AG10803 (cell line): ENCODE measurements around the gene PLPPR2.
"Not testable (repeated sequence)": the region's sequence is repeated elsewhere in the genome, so short reads cannot be mapped to it uniquely, and the experiment has no call there.

Experiments used
- DNase-seq: peaks from one replicate; pipeline ENCODE4 v3.0.0; 2010; ENCODE audit warnings: low read depth
- H3K4me3 ChIP-seq: 2 replicates; pipeline ENCODE4 v1.5.1; 2011; ENCODE audit warnings: mild to moderate bottlenecking, low read length, control low read depth
- TF ChIP-seq, protein P1 (sequence below): conservative IDR thresholded peaks from 2 replicates; pipeline ENCODE4 v1.5.1; 2011; ENCODE audit warnings: mild to moderate bottlenecking, low read length, control low read depth, inconsistent platforms

Gene PLPPR2

GRCh38 chr19:11405846-11406643 is 50.8 kb downstream of the PLPPR2 start:
- TF ChIP-seq, protein P1, sequence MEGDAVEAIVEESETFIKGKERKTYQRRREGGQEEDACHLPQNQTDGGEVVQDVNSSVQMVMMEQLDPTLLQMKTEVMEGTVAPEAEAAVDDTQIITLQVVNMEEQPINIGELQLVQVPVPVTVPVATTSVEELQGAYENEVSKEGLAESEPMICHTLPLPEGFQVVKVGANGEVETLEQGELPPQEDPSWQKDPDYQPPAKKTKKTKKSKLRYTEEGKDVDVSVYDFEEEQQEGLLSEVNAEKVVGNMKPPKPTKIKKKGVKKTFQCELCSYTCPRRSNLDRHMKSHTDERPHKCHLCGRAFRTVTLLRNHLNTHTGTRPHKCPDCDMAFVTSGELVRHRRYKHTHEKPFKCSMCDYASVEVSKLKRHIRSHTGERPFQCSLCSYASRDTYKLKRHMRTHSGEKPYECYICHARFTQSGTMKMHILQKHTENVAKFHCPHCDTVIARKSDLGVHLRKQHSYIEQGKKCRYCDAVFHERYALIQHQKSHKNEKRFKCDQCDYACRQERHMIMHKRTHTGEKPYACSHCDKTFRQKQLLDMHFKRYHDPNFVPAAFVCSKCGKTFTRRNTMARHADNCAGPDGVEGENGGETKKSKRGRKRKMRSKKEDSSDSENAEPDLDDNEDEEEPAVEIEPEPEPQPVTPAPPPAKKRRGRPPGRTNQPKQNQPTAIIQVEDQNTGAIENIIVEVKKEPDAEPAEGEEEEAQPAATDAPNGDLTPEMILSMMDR = peak; percentile 24; the same call in 1 of the 2 replicates
- no peak for DNase-seq
- no peak overlapping the region for H3K4me3 ChIP-seq

GRCh38 chr19:11406703-11407236 is 51.5 kb downstream of the PLPPR2 start:
- DNase-seq, H3K4me3 ChIP-seq: not testable (repeated sequence)

DNA sequence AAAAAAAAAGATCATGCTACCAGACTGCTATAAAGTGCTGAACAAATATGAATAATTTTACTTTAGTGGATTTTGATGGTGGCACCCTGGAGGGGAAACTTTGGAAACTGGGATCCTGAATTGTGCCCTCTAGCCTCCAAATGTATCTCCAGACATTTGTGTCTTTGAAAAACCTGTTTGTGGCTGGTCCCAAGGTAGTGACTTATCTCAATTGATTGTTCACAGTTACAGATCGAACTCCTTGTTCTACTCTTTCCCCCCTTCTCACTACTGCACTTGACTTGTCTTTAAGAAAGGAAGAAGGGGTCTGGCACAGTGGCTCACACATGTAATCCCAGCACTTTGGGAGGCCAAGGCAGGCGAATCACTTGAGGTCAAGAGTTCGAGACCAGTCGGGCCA is 53.4 kb downstream of the PLPPR2 start:
- DNase-seq = no peak
- H3K4me3 ChIP-seq = no peak overlapping the region
- TF ChIP-seq, protein P1 = no peak

- no peak overlapping the region for H3K4me3 ChIP-seq
- peak; percentile 21 for DNase-seq
- TF ChIP-seq, protein P1 = no peak
Observed at GRCh38 chr19:11410682-11411081, 55.5 kb downstream of the PLPPR2 start.

DNA sequence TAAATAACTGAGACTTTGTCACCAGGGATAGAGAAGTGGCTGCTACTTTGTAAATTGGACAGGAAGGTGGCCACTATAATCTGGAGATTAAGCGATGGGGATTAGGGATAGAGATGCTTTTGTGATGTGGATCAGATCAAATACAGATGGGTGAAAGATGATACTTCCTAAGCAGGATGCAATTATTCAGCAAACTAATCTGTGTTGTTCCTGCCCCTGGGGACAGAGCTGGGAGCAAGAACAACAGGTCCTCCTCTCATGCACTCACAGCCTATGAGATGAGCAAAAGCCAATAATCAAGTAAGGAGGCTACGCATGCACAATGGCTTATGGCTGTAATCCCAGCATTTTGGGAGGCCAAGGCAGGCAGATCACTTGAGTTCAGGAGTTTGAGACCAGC is 59.3 kb downstream of the PLPPR2 start:
- TF ChIP-seq, protein P1 = no peak
- H3K4me3 ChIP-seq = no peak overlapping the region
- DNase-seq = no peak
